GM12873 (cell line): ENCODE measurements around the gene OSBPL3.

Experiments used
- CTCF ChIP-seq: IDR thresholded peaks from 2 replicates; pipeline ENCODE4 v1.5.1; 2012; ENCODE audit warnings: low read depth, mild to moderate bottlenecking, moderate library complexity, low read length, control low read depth; ENCODE audit not compliant: insufficient read depth; ENCODE audit errors: missing control alignments

Gene OSBPL3

DNA sequence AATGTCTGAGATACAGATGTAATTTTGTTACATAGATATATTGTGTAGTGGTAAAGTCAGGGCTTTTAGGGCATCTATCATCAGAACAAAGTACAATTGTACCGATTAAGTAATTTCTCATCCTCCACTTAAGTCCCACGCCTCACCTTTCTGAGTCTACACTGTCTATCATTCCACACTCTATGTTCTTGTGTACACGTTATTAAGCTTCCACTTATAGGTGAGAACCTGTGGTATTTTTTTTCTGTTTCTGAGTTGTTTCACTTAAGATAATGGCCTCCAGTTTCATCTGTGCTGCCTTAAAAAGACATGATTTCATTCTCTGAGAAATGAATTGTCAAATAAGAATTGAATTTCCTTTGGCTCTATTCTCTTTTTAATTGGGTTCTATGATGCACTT, 15.5 kb upstream of the OSBPL3 start:
- TF ChIP-seq CTCF, result no peak

GRCh38 chr7:24992314-24992713, 12.3 kb upstream of the OSBPL3 start:
- no peak for TF ChIP-seq CTCF

DNA sequence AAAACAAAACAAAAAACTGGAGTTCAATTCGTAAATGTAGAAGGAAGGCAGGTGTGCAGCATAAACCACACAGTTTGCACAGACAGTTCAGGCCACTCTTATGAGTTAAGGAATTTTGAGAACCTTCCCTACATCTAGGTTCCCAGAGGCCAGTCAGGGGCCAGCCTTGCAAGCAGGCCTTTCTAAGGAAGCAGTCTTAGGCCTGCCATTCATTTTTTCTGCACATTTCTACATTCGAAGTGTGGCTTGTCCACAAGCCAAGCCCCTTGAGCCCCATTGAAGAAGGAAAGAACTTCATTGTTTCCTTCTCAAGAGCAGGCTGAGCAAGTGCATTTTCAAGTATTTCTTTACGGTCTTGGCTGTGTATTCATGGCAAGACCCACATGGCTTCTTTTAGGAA, 11.4 kb upstream of the OSBPL3 start:
- TF ChIP-seq CTCF, result no peak

- TF ChIP-seq CTCF, result no peak
Observed at GRCh38 chr7:24987331-24987842, 7.4 kb upstream of the OSBPL3 start.

GRCh38 chr7:24982917-24983316, 2.9 kb upstream of the OSBPL3 start:
- TF ChIP-seq CTCF, result peak; percentile 32

- TF ChIP-seq CTCF, result no peak
Observed at GRCh38 chr7:24981171-24981951, 1.4 kb upstream of the OSBPL3 start.

- TF ChIP-seq CTCF, result peak; percentile 25
Observed at GRCh38 chr7:24980534-24981170, 674 bp upstream of the OSBPL3 start.
